Left ventricle myocardium inferior (tissue), 1 donor: ENCODE results near the gene UGGT1. TPM values are rescaled to one million over a fixed set of nuclear protein-coding genes. Genes with fewer than 3 reads are reported as not detected.

Experiments used
- DNase-seq: peaks from one replicate; pipeline ENCODE4 v3.0.0-alpha.2; 2020
- H3K27ac ChIP-seq: fragments of 200-600 bp; replicated peaks from 2 replicates; pipeline ENCODE4 v1.8.0; 2021
- H3K27me3 ChIP-seq: fragments of 200-600 bp; 2 replicates; pipeline ENCODE4 v1.8.0; 2021; ENCODE audit warnings: low read depth
- H3K36me3 ChIP-seq: fragments of 200-600 bp; 2 replicates; pipeline ENCODE4 v1.8.0; 2021
- H3K4me1 ChIP-seq: fragments of 200-600 bp; 2 replicates; pipeline ENCODE4 v1.8.0; 2021
- H3K4me3 ChIP-seq: fragments of 200-600 bp; 2 replicates; pipeline ENCODE4 v1.8.0; 2021; ENCODE audit warnings: mild to moderate bottlenecking, moderate library complexity
- H3K9me3 ChIP-seq: fragments of 200-600 bp; replicated peaks from 2 replicates; pipeline ENCODE4 v1.8.0; 2021
- intact Hi-C: fragments of 100-400 bp; cut with micrococcal nuclease; formaldehyde crosslinking; loops from one replicate; pipeline ENCODE4 v1.11.0; 2022
- total RNA-seq: library from RNA; stranded (reverse); fragmentation: NEBNext Ultra II Directional; extraction: Animal tissue kit (Norgen Biotek cat#: 25700); gene quantifications from one replicate; pipeline ENCODE4 v1.2.1, GENCODE V29; 2021
- TF ChIP-seq, protein P1 (sequence below): fragments of 200-600 bp; IDR thresholded peaks from 2 replicates; pipeline ENCODE4 v1.8.0; 2021; ENCODE audit warnings: antibody characterized with exemption, mild to moderate bottlenecking, borderline replicate concordance
- donor health status: DM: no; HTN: yes; CAD: no; lungs with severe emphysema.

UGGT1 gene
- total RNA-seq, 1 donor from 2014 or later = 30.3 TPM

DNA sequence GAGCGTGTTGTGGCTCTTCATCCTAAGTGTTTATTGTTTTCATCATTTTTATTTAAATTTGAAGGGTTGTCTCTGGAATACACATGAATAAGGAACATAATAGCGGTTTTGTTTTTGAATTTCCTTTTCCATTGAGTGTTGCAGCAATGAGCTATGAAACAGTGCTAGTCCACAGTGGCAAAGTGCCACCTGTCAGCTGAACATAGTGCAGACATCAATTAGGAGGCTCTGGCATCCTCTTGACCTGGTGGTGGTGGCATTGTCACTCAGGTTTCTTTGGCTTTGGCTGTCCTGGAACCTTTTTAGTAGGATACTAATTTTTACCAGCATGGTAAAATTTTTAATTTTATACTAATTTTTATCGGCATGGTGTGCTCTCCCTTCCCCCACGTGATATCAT, 63.2 kb downstream of the UGGT1 start:
- no peaks in the 10 kb centered on the region for H3K27me3 ChIP-seq
- no peaks in the 10 kb centered on the region for H3K9me3 ChIP-seq
- peak; percentile 52 for DNase-seq
- no peak overlapping the region for H3K4me3 ChIP-seq
- intact Hi-C loops = no loop called here
- TF ChIP-seq, protein P1, sequence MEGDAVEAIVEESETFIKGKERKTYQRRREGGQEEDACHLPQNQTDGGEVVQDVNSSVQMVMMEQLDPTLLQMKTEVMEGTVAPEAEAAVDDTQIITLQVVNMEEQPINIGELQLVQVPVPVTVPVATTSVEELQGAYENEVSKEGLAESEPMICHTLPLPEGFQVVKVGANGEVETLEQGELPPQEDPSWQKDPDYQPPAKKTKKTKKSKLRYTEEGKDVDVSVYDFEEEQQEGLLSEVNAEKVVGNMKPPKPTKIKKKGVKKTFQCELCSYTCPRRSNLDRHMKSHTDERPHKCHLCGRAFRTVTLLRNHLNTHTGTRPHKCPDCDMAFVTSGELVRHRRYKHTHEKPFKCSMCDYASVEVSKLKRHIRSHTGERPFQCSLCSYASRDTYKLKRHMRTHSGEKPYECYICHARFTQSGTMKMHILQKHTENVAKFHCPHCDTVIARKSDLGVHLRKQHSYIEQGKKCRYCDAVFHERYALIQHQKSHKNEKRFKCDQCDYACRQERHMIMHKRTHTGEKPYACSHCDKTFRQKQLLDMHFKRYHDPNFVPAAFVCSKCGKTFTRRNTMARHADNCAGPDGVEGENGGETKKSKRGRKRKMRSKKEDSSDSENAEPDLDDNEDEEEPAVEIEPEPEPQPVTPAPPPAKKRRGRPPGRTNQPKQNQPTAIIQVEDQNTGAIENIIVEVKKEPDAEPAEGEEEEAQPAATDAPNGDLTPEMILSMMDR = no peak
- peaks cover 62% of the 10 kb centered on the region for H3K36me3 ChIP-seq
- peaks cover 25% of the 10 kb centered on the region for H3K4me1 ChIP-seq
- peak overlapping the region; percentile 69 for H3K27ac ChIP-seq

DNA sequence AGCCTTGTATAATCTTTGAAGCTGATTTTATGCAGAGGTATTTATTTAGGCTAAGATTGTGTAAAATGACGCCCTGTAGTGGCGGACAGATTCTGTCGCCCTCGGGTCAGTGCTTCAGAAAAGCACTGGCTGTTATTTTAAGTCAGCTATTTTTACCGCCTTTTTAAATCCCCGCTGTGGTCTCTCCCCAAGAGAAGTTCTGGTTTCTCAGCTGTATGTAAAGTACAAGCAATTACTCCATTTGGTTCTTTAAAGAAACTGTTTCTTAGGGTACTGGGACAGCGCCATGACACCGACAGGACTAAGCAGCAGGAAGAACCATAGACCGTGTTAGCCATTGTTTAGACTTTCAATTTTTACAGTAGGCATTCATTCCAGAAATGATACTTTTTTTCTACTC, 65.0 kb downstream of the UGGT1 start:
- intact Hi-C loops = no loop called here
- peaks cover 63% of the 10 kb centered on the region for H3K36me3 ChIP-seq
- peak overlapping the region; percentile 51 for H3K27ac ChIP-seq
- H3K4me1 ChIP-seq = peaks cover 19% of the 10 kb centered on the region
- H3K4me3 ChIP-seq = peak overlapping the region; percentile 25
- H3K9me3 ChIP-seq = no peaks in the 10 kb centered on the region
- no peak for DNase-seq
- no peaks in the 10 kb centered on the region for H3K27me3 ChIP-seq
- TF ChIP-seq, protein P1 = no peak

DNA sequence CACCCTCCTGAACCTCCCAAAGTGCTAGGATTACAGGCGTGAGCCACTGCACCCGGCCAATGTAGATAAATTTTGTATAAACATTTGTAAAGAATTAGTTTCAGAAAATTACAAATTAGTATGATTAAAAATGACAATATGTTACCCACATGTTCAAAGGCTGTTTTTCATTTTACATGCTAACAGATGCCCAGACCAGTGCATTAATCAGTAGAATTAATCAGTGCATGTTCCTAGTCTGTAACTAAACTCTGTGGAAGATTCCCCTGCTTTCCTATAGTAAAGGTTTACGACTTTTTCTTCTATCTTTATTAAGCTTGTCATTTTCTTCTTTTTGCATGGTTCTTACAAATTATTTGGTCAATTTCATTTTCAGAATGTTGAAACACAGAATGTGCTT, 65.8 kb downstream of the UGGT1 start:
- H3K9me3 ChIP-seq = no peaks in the 10 kb centered on the region
- no peak overlapping the region for H3K27ac ChIP-seq
- no peak overlapping the region for H3K4me3 ChIP-seq
- H3K27me3 ChIP-seq = no peaks in the 10 kb centered on the region
- peaks cover 19% of the 10 kb centered on the region for H3K4me1 ChIP-seq
- TF ChIP-seq, protein P1 = no peak
- intact Hi-C loops = no loop called here
- peaks cover 62% of the 10 kb centered on the region for H3K36me3 ChIP-seq
- no peak for DNase-seq

DNA sequence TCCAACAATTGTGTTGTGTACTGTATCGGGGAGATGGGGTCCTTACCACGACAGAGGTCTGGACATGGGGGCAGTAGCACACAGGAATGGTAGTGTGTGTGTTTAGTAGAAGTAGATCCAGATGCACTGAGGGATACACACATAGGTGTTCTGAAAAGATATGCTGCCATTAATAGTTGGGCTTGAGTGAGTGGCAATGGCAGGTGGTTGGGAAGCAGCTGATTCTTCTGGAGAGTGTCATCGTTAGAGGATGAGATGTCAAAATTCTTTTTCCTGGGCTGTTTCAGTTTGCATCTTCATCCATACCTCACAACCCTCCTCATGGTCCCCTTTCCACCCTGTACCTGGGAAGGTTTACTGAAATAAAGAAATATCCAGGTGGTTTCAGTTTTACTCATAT, 66.6 kb downstream of the UGGT1 start:
- Histone ChIP-seq H3K4me3 (no peak overlapping the region), H3K27me3 (no peaks in the 10 kb centered on the region), H3K4me1 (peaks cover 19% of the 10 kb centered on the region), H3K27ac (no peak overlapping the region), H3K9me3 (no peaks in the 10 kb centered on the region), H3K36me3 (peaks cover 63% of the 10 kb centered on the region)
- TF ChIP-seq, protein P1 = no peak
- intact Hi-C loops = no loop called here
- no peak for DNase-seq

DNA sequence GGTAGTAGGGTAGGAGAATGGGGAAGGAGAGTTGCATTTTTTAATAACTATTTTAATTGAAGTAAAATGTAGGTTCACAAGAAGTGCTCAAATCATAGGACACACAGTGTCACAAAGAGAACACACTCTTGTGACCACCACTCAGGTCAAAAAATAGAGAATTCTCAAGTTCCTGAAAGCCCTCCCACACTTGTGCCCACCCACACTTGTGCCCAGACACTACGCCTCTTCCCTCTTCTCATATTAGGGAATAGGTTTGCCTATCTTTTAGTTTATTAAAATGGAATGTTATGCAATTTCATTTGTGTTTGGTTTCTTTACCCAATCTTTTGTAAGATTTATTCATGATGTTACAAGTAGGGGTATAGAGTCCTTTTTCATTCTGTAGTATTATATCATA, 67.2 kb downstream of the UGGT1 start:
- Histone ChIP-seq H3K4me3 (no peak overlapping the region), H3K9me3 (no peaks in the 10 kb centered on the region), H3K4me1 (peaks cover 19% of the 10 kb centered on the region), H3K27ac (no peak overlapping the region), H3K36me3 (peaks cover 64% of the 10 kb centered on the region), H3K27me3 (no peaks in the 10 kb centered on the region)
- intact Hi-C loops = no loop called here
- DNase-seq = no peak
- TF ChIP-seq, protein P1 = no peak

DNA sequence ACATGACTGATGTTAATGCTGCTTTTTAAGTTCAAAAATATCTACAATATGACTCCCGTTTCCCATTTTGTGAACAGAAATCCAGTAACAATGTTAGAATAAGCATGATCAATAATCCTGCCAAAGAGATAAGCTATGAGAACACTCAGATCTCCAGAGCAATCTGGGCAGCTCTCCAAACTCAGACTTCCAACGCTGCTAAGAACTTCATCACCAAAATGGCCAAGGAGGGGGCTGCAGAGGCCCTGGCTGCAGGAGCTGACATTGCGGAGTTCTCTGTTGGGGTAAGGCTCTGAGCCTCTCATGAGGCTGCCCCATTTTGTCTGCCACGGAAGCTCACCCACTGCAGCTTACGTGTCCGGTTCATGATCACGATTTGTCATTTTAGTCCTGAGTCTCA, 68.4 kb downstream of the UGGT1 start:
- Histone ChIP-seq H3K36me3 (peaks cover 67% of the 10 kb centered on the region), H3K4me1 (peaks cover 12% of the 10 kb centered on the region), H3K4me3 (no peak overlapping the region), H3K9me3 (no peaks in the 10 kb centered on the region), H3K27me3 (no peaks in the 10 kb centered on the region), H3K27ac (no peak overlapping the region)
- intact Hi-C loops = no loop called here
- DNase-seq = no peak
- TF ChIP-seq, protein P1 = no peak
